Kidney capillary endothelial cell (primary cell): ENCODE results near the gene HCFC2.
A peak's percentile ranks its signal among the peaks of the same experiment; 100 is the strongest.
"Not testable (repeated sequence)": the region's sequence is repeated elsewhere in the genome, so short reads cannot be mapped to it uniquely, and the experiment has no call there.

Source experiments
- DNase-seq: peaks from one replicate; pipeline ENCODE4 v3.0.0-alpha.2; 2018; ENCODE audit warnings: low spot score

Gene HCFC2

DNA sequence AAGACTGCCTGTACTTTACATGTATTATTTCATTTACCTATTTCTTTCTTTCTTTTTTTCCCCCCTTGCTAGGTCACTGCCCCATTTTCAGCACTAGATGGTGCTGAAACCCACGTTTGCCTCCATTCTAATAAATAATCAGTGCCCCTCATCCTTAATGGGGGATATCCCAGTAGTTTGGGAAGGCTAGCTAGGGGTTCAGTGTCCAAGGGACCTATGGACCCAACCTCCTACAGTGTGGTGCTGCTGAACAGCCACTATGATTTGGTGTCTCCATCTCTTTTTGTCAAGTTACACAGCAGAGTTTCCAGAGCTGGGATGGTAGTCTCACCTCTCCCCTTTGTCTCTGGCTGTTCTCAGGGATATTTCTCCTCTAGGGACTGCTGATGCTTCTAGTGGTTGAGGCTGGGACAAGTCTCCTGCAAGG is 6.5 kb upstream of the HCFC2 start:
- peak; percentile 34 for DNase-seq

DNA sequence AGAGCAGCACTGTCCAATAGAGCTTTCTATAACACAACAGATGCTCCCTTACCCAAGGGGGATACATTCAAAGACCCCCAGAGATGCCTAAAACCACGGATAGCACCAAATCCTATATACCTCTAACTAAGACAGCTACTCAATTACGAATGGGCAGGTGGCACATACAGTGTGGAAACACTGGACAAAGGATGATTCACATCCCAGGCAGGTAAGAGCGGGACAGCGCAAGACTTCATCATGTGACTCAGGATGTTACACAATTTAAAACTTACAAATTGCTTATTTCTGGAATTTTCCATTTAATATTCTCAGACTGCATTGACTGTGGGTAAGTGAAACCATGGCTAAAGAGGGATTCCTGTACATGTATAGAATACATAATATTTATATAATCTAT is 5.5 kb upstream of the HCFC2 start:
- no peak for DNase-seq

- DNase-seq = no peak
These were observed 4.4 kb upstream of the HCFC2 start for GRCh38 chr12:104059963-104060362.

GRCh38 chr12:104060791-104061190 is 3.5 kb upstream of the HCFC2 start:
- no peak for DNase-seq

- peak; percentile 27 for DNase-seq
These were observed 660 bp upstream of the HCFC2 start for GRCh38 chr12:104063712-104064030.

DNA sequence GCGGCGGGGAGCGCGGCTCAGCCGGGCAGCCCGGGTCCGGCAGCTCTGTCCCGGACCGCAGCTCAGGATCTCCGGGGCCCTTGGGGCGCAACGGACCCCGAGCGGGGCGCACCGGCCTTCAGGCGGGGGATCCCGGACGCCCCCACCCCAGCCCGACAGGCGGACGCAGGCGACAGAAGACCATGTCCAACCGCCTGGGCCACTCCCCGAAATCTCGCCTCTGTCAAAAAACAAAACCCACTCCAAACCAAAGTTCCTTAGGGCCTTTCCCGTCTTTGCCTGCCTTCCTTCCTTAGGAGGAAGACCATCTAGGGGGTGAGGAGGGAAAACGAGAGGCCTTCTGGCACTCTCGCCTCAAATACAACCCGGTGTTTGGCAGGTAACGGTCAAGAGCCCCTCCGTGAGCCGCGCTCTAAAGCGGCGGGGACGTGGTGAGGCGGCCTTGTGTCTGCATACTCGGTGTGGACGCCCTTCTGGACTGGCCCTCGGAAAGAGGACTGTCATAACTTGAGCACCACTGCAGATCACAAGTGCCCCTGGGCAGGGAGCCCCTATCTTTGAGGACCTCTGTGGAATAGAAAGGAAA is 604 bp downstream of the HCFC2 start:
- DNase-seq = peak; percentile 15

DNA sequence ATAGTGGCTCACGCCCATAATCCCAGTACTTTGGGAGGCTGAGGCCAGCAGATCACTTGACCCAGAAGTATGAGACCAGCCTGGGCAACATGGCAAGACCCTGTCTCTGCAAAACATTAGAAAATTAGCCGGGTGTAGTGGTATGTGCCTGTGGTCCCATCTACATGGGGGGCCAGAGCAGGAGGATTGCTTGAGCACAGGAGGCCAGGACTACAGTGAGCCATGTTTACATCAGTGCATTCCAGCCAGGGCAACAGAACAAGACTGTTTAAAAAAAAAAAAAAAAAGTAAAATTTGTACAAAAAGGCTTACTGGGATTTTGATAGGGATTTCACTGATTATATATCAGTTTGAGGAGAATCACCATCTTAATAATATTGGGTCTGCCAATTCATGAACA is 7.8 kb downstream of the HCFC2 start:
- DNase-seq = no peak

GRCh38 chr12:104073699-104074098 is 9.4 kb downstream of the HCFC2 start:
- DNase-seq = no peak

DNA sequence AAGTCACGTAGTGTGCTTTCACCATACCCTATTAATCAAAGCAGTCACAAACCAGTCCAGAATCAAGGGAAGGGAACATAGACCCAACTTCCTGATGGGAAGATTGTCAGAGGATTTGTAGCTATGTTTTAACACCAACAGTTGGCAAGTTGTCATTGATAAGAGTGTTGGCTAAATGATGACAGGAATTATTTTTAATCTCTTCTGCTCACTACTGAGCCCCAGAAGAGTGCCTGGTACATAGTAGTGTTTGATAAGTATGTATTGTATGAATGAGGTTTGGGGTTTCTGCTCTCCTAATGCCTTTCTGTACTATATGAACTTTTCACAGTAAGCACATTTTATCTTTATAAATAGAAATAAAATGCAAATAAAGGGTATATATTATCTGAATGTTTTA is 14.7 kb downstream of the HCFC2 start:
- no peak for DNase-seq

DNA sequence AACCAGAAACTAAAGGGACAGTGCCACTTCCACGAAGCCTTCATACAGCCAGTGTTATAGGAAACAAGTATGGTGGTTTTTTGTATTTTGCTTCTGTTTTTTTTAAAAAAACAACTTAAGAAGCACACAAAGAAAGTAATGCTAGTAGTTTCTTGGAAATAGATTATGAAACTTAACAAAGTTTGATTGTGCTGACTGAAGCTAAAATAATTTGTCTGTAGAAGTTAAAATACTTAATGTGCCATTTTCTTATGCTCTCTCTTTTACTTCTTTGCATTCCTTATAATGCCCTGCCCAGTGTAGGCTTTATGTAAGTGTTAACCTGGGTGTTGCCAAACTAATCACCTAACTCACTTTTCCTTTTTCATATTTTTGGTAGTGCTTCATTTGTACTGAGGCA is 16.4 kb downstream of the HCFC2 start:
- DNase-seq = no peak

DNA sequence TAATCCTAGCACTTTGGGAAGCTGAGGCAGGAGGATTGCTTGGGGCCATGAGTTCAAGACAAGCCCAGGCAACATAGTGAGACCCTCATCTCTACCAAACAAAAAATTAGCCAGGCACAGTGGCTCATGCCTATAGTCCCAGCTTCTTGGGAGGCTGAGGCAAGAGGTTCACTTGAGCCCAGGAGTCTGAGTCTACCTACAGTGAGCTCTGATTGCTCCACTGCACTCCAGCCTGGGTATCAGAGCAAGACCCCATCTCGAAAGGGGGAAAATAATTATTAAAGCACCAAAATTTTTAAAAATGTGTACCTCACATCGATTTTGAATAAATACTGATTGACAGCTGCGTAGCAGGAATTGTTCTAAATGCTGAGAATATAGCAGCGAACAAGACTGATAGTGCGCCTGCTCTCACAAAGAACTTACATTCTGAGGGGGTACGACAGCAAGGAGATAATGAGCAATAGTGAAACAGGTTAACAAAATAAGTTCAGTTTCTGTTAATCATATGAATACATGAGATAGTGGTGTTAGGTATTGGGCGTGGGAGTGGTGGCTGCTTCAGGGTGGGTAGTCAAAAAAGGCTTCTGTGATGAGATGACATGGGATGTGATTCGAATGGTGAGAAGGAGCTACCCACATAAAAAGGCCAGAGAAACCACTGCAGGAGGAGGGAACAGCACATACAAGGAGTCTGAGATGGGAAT is 19.6 kb downstream of the HCFC2 start:
- no peak for DNase-seq

DNA sequence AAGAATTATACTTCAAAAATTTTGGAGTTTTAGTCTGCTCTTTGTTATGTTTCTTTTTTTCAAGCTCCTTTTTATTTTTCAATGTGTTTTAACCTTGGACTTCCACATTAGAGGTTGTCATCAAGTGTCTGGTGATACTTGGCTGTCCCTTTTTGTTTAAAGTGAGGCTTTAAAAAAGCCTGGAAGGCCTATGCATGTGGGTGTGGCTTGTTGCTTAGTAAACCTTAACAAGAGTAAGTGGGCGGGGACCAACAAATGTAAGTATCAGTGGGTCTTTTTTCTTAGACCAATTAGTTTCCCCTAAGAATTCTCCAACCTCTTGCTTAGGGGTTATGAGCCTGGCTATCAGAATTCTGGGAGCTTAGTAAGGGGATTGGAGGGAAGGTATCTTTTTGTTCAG is 26.4 kb downstream of the HCFC2 start:
- DNase-seq = no peak

DNA sequence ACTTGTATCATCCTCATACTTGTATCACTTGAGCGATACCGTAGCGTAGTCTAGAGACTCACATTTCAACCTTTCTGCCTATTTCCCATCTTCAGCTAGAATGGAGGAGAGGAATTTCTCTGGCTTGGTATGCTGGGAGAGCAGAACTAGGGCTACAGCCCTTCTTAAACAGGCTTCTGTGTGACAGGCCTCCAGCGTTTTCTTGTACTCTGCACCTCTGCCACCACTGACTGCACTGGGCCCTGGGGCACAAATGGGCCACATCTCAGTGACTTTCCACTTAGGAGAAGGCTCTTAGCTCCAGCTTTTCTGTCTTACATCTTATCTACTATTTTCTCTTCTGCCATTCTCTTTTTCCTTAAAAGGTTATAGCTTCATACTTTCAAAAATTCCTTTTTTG is 26.8 kb downstream of the HCFC2 start:
- DNase-seq = no peak

- no peak for DNase-seq
These were observed 30.0 kb downstream of the HCFC2 start for GRCh38 chr12:104094284-104094683.

DNA sequence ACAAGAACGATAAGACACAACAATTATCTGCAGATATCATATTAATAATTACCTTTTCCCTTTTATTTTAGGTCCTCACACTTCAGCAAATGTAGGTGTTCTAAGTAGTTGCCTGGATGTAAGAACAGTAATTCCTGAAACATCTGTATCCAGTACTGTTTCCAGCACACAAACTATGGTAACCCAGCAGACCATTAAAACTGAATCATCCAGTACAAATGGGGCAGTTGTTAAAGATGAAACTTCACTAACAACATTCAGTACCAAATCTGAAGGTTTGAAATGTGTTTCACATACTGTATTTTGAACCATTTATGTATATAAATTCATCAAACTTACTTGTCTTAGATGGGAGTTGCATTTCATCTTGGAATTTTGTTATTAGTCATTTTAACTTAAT is 31.0 kb downstream of the HCFC2 start:
- DNase-seq = no peak

DNA sequence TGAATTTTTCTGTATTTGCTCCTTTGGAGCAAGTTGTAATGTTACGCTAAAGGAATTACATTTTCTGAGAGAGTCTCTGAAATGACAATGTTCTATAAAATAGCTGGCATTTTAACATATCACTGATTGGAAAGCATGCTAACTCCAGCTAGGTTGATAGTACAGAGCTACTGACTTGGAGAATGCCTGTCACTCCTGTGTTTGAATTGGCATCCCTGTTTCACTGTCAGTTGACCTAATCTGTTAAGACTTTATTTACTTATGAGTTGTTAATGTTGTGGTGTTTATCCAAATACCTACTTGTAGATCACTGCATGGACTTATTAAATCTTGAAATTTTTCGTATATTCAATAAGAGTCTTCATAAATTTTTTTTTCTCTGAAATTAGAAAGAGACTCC is 33.6 kb downstream of the HCFC2 start:
- no peak for DNase-seq

DNA sequence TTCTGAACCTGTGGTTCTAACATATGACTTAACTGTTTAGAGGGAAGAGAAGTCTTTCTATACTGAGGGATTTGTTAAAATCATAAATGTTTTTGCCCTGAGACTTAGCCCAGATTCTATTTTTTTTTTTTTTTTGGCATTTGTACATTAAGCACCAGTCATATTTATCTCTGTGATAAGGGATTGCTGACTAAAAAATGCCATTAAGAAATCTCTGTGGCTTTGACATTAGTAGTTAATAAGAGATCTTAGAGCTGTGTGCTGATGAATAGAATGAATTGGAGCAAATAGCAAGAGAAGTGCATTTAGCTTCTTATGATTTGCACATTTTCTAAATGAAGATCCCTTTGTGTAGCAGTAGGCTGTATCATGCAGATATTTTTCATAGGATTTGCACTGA is 41.1 kb downstream of the HCFC2 start:
- no peak for DNase-seq

DNA sequence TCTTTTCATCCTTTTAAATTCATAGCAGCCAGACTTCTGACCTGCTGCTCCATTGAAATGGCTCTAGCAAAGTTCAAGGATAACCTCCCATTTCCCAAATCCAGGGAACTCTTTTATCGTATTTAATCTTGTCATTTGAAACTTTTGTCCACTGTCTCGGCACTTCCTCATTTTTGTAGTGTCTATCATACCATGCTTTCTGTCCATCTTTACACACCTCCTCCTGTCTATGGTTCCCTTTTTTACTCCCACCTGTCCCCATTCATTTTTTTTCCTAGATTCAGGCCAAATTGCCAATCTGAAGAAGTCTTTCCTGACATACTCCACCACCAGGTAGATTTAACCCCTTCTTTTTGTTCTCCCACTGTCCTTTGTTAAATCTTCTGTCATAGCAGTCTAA is 42.6 kb downstream of the HCFC2 start:
- DNase-seq = no peak

- peak; percentile 79 for DNase-seq
These were observed 44.6 kb downstream of the HCFC2 start for GRCh38 chr12:104108755-104109445.

DNA sequence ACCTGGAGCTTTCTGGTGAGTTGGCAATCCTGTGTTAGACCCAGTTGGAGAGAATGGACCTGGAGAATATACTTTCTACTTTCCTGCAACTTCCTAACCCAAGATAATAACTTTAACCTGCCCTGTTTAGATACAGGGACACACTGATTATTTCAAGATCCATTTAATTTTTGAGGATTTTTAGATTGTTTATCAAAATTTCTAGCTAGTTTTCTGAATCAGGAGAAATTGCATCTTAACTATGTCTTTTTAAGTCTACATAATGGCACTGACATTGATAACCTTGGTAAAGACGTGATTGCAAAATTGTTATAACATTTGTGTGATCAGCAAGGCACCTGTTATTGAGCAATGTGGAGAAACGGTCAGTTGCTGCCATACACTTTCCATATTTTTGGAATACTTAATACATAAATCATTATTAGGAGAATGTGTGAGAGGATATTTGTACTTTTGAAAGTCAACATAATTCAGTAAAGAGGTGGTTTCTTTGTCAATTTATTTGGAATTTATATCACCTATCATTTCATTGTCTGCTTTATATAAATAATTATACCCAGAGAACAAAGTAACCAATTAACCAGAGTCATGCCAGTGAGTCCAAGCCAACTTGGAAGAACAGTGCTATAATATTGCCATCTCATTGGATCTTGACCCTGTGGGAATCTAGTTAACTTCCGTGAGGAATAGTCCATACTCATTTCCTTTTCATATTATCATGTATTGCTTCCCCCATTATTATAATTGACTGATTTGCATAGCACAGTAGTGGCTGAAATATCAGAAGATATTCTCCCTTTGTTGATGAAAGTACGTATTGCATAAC is 45.3 kb downstream of the HCFC2 start:
- no peak for DNase-seq

DNA sequence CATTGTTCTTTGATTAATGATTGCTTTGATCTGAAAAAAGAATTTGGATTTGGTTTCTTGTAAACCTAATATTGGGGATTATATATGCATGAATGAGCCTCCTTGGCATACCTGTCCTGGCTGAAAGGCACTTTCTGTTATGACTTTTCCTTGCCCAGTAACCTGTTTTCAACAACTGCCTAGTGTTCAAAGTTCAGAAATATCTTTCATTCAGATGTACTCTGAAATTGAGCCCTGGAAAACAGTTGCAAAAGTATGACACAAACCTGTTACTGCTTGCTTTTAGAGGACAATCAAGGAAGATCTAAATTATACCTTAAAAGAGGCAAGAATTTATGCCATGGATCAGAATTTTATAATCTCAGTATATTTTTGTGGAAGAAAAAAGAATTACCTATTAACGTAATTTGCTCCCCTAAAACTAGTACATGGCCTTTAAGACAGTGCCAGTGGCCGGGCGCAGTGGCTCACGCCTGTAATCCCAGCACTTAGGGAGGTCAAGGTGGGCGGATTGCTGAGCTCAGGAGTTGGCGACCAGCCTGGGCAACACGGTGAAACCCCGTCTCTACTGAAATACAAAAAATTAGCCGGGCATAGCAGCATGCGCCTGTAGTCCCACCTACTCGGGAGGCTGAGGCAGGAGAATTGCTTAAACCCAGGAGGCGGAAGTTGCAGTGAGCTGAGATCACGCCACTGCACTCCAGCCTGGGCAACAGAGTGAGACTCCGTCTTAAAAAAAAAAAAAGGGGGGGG is 50.7 kb downstream of the HCFC2 start:
- not testable (repeated sequence) for DNase-seq

DNA sequence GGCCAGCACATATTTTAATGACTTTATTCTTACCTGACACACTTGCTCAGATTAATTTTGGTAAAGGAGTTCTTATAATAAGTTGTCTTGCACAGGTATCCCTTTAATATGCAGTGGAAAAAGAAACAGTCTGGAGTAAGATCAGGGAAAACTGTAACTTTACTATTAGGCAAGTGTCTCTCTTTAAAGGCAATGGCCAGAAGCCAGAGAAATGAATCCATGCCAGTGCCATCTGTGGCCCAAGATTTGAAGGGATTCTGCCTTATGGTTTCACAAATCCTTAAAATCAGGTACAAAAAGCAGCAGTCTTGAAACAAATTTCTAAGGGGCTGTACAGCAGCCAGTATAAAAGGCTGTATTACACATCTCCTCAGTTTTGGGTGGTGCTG is 51.2 kb downstream of the HCFC2 start:
- DNase-seq = no peak
